ENCODE data around the gene PLSCR4. TPM values are rescaled to one million over a fixed set of nuclear protein-coding genes. Genes with fewer than 3 reads are reported as not detected.

Gene PLSCR4
- total and polyA plus RNA-seq, 2 of the 8 experiments (the other 6 are each of a cell fraction or from before 2014, with no cell fraction given), result 1.8 to 2.9 TPM

DNA sequence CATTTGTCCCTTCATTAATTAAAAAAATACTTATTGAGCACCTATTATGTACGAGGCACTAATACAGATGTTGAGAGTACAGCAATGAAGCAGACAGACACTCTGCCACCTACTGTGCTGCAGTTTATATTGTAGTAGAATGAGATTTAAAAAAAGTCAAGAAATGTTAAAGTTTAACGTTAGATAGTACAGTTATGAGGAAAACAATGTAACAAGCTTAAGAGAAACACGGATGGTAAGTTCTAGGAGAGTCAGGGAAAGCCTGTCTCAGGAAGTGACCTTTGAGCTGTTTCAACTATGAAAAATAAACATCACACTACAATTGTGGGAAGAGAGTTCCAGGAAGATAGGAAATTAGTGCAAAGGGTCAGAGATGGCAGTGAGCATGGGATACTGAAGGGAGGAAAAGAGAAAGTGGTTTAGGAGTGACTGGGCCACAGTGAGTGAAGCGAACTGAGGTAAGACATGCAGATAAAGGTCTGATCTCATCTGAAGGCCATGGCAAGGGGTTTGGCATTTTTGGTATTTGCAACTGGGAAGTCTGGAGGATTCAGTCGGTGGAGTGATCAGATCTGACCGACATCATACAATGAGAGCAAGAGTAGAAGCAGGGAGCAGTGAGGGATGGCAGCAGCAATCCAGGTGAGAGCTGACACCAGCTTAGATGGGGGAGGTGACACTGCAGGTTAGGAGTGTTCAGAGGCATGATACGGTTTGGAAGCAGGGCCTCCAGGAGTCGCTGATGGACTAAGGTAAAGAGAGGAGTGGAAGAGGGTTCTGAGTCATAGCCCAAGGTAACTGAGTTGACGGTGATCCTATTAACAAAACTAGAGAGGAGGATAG lies 28.5 kb downstream of the PLSCR4 start (continued):
- TF ChIP-seq GABPA (IDR thresholded peaks at IDR 0.05; ENCODE audit: borderline replicate concordance, insufficient read depth, low read length), result no peak
